HG03354 (cell line): ENCODE data around the gene AGRP.
"Not testable (repeated sequence)": the region's sequence is repeated elsewhere in the genome, so short reads cannot be mapped to it uniquely, and the experiment has no call there.

Source experiments
- ATAC-seq: cut with Tn5 transposase; IDR thresholded peaks from one replicate; pipeline ENCODE4 v1.9.1; 2021; ENCODE audit warnings: mild to moderate bottlenecking; ENCODE audit not compliant: unreplicated experiment, poor library complexity, severe bottlenecking

AGRP gene, protein sequence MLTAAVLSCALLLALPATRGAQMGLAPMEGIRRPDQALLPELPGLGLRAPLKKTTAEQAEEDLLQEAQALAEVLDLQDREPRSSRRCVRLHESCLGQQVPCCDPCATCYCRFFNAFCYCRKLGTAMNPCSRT

DNA sequence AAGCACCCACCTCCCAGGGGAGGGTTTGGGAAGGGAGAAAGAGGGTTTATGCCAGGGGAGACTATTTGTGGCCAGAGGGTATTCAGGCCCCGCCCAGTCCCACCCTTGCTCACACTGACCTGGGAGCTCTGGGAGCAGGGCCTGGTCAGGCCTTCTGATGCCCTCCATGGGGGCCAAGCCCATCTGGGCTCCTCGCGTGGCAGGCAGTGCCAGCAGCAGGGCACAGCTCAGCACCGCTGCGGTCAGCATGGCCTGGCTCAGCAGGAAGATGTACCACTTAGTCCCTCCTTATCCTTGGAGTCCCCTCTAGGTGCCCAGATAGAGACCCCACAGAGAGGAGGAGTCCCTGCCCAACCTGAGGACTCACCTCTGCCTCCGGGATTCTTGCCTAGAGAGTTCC is at the start of gene AGRP:
AGRP (minus strand) TSS at position 398 of the 400 bp plus-strand sequence; CDS start at position 249, 149 bp downstream.
- no peak for ATAC-seq

DNA sequence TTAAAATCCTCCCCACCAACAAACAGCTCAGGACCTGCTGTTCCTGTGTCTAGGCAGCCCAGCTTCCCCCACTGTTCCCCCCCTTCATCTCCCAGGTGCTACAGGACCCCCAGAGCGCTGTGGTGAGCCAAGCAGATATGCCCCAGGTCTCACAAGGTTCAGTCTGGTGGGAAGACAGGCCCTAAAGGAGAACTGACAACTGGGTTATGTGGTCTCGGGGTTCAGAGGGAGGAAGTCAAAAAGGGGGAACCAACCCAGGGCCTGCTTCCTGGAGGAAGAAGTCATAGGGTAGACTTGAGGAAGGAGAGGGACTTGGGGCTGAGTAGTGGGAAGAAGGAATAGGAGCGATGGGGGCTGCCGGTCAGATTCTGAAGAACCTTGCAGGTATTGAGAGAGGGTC is 47.9 kb upstream of the AGRP start:
- ATAC-seq = no peak

GRCh38 chr16:67530013-67530939 is 46.9 kb upstream of the AGRP start:
- ATAC-seq = peak; percentile 41

DNA sequence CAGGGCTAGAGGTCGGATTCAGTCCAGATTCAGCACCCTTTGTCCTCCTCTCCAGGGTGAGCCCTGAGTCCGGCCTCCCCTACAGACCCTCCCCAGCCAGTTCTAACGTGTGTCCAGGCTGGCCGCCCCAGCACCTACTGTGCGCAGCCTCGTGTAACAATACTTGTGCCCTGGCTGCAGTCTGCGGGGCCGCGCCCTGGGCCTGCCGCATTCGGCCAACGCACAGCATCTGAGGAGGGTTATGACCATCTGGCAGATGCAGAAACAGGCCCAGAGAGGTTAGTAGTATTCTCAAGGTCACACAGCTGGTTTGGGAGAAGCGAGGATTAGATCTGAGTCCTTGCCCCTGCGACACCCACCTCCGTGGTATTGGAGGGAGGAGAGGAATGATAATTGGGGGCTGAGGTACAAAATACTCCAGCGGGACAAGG is 46.2 kb upstream of the AGRP start:
- ATAC-seq = no peak

GRCh38 chr16:67528870-67529581 is 45.7 kb upstream of the AGRP start:
- ATAC-seq = no peak

DNA sequence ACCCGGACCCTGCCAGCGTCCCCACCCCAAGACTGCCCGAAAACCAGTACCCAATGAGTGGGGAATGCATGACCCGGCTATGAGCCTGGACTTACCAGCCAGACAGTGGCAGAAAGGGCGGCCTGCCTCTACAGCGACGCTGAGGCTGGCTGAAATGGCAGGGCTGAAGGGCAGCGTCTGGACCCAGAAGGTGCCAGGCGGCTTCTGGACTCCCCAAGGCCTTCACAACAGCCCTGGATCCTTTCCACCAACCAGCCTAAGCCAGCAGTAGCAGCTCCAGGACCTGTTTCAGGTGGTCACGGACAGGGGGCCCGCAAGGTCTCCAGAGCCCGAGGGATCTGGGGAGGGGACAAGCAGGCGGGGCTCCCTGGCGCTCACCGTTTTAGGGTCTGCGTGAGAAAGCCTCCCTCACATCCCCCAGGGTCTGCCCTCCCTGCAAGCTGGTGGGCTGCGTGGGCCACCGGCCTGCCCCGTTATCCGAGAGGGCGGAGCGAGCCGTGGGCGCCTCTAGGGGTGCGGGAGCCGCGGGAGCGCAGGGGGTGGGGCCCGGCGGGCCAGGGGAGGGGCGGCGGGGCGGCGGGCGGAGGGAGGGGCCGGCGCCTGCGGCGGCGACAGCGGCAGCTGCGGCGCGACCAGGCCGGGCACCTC is 45.0 kb upstream of the AGRP start, which contains the start of gene RIPOR1:
RIPOR1 (plus strand) TSS at position 608 of the 648 bp plus-strand sequence. CDS start 9,618 bp downstream, outside the sequence.
- no peak for ATAC-seq

GRCh38 chr16:67526149-67526791 is 42.9 kb upstream of the AGRP start:
- ATAC-seq = no peak

DNA sequence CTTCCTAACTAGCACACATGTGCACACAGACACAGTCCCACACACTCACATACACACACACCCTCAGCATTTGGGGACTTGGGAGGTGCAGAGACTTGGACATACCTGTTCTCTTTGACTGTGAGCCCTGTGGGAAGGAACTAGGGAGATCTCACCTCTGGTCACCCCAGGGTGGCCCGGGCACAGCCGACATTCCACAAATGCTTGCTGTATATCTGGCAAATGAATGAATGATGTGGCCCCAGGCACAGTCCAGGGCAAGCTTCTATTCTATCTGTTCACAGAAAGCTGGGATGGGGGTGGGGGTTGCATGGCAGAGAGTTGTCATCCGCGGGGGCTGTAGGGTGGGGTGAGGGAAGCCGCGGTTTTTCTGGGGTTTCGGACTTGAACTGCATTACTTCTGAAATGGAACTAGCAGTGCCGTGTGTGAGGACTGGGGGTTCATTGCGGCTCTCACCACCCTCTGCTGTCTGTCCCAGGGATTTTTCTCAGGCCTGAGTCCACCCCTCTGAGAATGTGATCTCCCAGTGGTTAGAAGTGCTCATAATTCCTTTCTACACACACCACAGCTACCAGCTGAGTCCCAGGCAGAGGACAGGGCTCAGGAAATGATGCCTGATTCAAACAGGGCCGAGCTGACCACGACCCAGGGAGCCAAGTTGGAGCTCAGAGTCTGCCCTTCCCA is 42.0 kb upstream of the AGRP start:
- ATAC-seq = no peak

DNA sequence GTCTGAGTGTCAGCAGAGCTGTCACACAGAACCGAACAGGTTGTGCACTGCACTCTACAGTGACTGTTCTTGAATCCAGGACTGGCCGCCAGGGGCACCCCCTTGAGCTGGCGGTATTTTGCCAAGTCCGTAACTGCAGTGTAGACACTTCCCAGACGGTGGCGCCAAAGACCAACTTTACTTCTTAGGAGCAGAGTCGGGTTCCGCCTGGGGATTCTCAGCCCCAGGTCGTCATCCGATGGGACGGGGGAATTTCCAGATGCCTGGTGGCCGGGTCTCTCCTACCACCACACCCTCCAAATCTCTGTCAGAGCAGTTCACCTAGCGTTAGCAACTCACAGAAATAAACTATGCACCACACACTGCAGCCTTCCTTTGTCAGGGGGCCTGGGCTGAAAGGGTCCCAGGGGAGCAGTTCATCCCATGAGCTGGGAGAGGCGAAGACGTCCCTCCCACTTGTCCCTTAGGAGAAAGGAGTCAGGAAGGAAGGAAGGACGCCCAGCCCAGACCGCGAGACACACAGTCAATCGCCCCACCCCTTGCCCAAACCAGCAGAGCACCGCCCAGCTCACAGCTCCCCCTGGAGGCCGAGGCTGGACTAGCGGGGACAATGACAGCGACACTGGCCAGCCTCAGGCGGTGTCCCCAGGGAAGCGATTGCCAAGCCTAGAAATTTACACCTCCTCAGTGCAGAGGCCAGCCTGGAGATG is 37.9 kb upstream of the AGRP start:
- peak; percentile 75 for ATAC-seq

DNA sequence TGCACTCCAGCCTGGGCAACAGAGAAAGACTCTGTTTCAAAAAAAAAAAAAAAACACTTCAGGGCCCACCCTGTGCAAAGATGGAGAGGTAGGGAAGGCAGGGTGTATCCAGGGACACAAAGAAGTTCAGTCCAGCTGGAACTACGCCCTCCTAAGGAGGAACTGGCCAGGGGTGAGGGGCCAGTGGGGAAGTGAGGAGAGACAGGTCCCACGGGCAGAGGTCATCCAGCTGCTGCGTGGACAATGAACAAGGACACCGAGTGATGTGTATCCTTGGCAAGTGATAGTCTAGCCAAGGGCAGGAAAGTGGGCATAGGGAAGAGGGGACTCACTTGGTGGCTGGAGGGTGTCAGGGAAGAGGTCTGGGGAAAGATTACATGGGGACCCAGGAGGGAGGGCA is 35.9 kb upstream of the AGRP start:
- no peak for ATAC-seq

DNA sequence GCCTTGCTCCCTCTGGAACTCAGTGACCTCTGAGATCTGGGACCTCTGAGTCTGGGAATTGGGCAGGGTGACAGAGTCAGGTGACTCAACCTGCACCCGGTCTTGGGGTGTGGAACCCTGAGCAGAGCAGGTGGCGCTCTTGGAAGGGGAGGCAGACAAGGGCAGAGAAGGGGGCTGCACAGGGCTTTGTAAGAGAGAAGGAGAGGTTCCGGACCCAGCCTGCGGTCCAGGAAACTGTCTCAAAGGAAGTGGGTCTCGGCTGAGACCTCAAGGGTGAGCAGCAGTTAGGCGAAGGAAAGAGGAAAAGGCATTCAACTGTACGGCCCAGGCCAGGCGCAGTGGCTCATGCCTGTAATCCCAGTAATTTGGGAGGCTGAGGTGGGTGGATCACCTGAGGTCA is 35.3 kb upstream of the AGRP start:
- no peak for ATAC-seq

- peak; percentile 37 for ATAC-seq
Observed at GRCh38 chr16:67517661-67518423, 34.5 kb upstream of the AGRP start.

- no peak for ATAC-seq
Observed at GRCh38 chr16:67517155-67517445, 33.8 kb upstream of the AGRP start.

DNA sequence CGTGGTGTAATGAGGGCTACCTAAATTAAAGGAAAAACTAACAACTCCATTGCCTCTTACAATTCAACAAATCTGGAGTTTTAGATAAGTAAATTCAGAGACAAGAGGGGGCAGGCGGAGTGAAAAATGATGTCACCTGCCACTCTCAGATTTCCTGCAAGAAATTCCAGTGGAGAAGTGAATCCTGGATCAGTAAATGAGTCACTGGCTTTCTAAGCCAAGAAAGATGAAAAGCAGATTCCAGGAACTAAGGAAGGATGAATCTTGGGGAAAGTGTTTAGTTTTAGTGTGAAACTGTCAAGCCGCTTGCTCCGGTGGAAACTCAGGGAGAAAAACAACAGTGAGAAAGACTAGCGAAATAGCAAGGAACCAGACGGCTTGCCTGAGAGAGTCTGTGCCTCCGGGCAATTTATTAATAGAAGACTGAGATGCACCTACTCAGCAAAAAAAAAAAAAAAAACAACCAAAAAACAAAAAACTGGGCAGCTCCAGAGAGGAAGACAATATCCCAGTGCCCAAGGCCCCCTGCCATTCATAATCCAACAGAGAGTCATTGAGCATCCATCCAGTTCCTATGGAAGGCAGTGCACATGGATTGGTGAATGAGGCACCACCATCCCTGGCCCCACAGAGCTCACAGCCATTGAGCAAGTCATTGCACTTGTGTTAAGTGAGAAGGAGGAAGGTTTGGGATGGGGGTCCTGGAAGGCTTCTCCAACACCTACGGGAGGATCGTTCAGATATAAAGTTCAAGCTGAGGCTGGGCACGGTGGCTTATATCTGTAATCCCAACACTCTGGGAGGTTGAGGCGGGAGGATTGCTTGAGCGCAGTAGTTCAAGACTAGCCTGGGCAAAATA is 33.2 kb upstream of the AGRP start:
- no peak for ATAC-seq

- ATAC-seq = peak; percentile 55
Observed at GRCh38 chr16:67514382-67514828, 31.1 kb upstream of the AGRP start.

GRCh38 chr16:67513892-67514291 is 30.5 kb upstream of the AGRP start:
- not testable (repeated sequence) for ATAC-seq

DNA sequence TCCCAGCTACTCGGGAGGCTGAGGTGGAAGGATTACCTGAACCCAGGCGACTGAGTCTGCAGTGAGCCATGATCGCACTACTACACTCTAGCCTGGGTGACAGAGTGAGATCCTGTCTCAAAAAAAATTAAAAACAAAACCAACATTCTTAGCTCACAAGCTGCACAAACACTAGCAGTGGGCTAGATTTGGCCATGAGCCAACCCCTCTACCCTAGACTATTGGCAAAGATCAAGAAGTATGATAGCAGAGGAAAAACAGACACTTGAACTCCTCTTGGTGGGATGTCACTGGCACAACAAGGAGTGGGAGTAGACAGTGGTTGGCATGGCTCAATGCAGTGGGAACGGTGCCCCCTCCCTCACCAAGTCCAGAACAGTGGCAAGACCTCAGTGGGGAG is 25.7 kb upstream of the AGRP start:
- no peak for ATAC-seq
